Prostate gland (tissue), 2 donors: ENCODE measurements around the gene HSF2BP. TPM values are rescaled to one million over a fixed set of nuclear protein-coding genes. Genes with fewer than 3 reads are reported as not detected.

ENCODE experiments used
- DNase-seq: peaks from one replicate; pipeline ENCODE4 v3.0.0-alpha.2; 2019; ENCODE audit warnings: low spot score
- H3K27ac ChIP-seq, 2 donors: fragments of 200-600 bp; sonication (generic); 2 replicates each; pipeline ENCODE4 v1.5.1; 2017 to 2019
- H3K27me3 ChIP-seq: fragments of 200-600 bp; sonication (generic); replicated peaks from 2 replicates; pipeline ENCODE4 v1.5.1; 2019; ENCODE audit not compliant: insufficient read depth
- H3K36me3 ChIP-seq, 2 donors: fragments of 200-600 bp; sonication (generic); 1 replicate in 1 of 2; 2 replicates in 1 of 2; pipeline versions ENCODE4 v1.5.1 to v1.8.1; 2017 to 2019
- H3K4me1 ChIP-seq: fragments of 200-600 bp; sonication (generic); replicated peaks from 2 replicates; pipeline ENCODE4 v1.5.1; 2019
- H3K4me3 ChIP-seq, 2 donors: fragments of 200-600 bp; sonication (generic); 2 replicates each; pipeline ENCODE4 v1.5.1; 2017 to 2019
- H3K9me3 ChIP-seq: fragments of 200-600 bp; sonication (generic); 2 replicates; pipeline ENCODE4 v1.5.1; 2017
- POLR2A ChIP-seq: fragments of 450-650 bp; IDR thresholded peaks from one replicate; pipeline ENCODE4 v1.6.1; 2016; ENCODE audit warnings: antibody characterized with exemption, mild to moderate bottlenecking
- POLR2AphosphoS5 ChIP-seq: sonication (generic); formaldehyde crosslinking; IDR thresholded peaks from one replicate; pipeline ENCODE4 v1.6.1; 2017; ENCODE audit warnings: antibody characterized with exemption
- WGBS: methylation state at CpG from one replicate; pipeline ENCODE4 v1.1.5; 2018; 5-methylcytosine and 5-hydroxymethylcytosine counted together
- intact Hi-C: fragments of 100-400 bp; cut with DNase I; formaldehyde crosslinking; loops from one replicate; pipeline ENCODE4 v1.14.2; 2022
- total RNA-seq, 2 donors: library from RNA; depleted of rRNA; stranded (reverse); fragments of >200 nt; gene quantifications; one replicate each; pipeline ENCODE4 v1.1.0, GENCODE V29; 2016
- TF ChIP-seq, protein P1 (sequence below), 4 experiments: fragments of 200-600 bp in 2 of 4; fragments of 450-650 bp in 2 of 4; sonication (generic) in 2 of 4; IDR thresholded peaks; 1 replicate in 3 of 4; 2 replicates in 1 of 4; pipeline ENCODE4 v1.5.1; 2016 to 2019; ENCODE audit warnings: antibody characterized with exemption in 4 of 4, mild to moderate bottlenecking in 2 of 4, moderate library complexity in 2 of 4

The HSF2BP gene
- total RNA-seq, 2 donors from 2014 or later = 3.2 to 7.0 TPM

DNA sequence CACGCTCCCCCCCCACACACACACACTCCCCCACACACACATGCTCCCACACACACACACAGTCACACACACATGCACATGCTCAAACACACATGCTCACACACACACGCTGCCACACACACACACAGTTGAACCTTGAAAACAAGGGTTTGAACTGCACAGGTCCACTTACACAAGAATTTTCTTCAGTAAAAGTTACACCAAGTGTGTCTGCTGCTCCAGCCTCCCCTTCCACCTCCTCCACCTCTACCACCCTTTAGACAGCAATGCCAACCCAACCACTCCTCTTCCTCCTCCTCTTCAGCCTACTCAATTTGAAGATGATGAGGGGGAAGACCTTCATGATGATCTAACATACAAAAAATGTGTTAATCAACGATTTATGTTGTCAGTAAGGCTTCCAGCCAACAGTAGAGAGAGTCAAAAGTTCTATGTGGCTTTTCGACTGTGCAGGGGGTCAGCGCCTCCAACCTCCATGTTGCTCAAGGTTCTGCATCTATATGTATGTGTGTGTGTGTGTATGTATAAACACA is 26.8 kb downstream of the HSF2BP start:
- Histone ChIP-seq H3K27ac (no peak overlapping the region), H3K36me3 (no peaks in the 10 kb centered on the region), H3K9me3 (no peaks in the 10 kb centered on the region), H3K27me3 (no peaks in the 10 kb centered on the region), H3K4me1 (no peaks in the 10 kb centered on the region), H3K4me3 (no peak overlapping the region)
- TF ChIP-seq POLR2A (no peak), POLR2AphosphoS5 (no peak)
- TF ChIP-seq, protein P1, sequence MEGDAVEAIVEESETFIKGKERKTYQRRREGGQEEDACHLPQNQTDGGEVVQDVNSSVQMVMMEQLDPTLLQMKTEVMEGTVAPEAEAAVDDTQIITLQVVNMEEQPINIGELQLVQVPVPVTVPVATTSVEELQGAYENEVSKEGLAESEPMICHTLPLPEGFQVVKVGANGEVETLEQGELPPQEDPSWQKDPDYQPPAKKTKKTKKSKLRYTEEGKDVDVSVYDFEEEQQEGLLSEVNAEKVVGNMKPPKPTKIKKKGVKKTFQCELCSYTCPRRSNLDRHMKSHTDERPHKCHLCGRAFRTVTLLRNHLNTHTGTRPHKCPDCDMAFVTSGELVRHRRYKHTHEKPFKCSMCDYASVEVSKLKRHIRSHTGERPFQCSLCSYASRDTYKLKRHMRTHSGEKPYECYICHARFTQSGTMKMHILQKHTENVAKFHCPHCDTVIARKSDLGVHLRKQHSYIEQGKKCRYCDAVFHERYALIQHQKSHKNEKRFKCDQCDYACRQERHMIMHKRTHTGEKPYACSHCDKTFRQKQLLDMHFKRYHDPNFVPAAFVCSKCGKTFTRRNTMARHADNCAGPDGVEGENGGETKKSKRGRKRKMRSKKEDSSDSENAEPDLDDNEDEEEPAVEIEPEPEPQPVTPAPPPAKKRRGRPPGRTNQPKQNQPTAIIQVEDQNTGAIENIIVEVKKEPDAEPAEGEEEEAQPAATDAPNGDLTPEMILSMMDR (IDR thresholded peaks at IDR 0.05) = no peak
- intact Hi-C loops = no loop called here
- 78% methylated on average over 5 of the region's 5 CpGs for WGBS
- no peak for DNase-seq

DNA sequence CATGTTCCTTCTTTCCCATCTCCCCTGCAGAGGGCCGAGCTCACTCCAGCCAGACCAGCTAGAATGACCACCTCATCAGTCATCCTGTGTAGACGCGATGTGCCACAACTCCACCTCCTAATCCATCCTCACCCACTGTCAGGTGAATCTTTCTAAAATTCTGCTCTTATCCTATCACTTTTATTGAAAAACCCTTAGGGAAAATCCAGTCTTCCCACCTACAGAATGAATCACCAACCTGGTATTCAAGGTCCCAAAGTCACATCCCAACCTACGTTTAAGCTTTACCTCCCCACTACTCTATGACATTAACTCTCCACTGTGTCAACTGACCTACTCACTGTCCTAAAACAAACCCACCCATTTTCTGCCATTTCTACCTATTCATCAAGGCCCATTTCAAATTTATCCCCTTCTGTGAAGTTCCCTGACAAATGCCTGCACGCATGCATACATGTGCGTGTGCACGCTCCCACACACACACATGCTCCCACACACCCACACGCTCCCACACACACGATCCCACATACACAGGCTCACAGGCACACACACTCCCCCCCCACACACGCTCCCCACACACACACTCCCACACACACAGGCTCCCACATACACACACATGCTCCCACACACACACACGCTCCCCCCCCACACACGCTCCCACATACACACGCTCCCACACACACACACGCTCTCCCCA is 27.7 kb downstream of the HSF2BP start:
- H3K4me1 ChIP-seq = no peaks in the 10 kb centered on the region
- H3K36me3 ChIP-seq = no peaks in the 10 kb centered on the region
- DNase-seq = no peak
- intact Hi-C loops = no loop called here
- WGBS = 93% methylated on average over 14 of the region's 14 CpGs
- H3K27me3 ChIP-seq = no peaks in the 10 kb centered on the region
- no peak overlapping the region for H3K27ac ChIP-seq
- TF ChIP-seq POLR2AphosphoS5 (no peak), POLR2A (no peak)
- TF ChIP-seq, protein P1 (IDR thresholded peaks at IDR 0.05) = no peak
- no peak overlapping the region for H3K4me3 ChIP-seq
- H3K9me3 ChIP-seq = no peaks in the 10 kb centered on the region

DNA sequence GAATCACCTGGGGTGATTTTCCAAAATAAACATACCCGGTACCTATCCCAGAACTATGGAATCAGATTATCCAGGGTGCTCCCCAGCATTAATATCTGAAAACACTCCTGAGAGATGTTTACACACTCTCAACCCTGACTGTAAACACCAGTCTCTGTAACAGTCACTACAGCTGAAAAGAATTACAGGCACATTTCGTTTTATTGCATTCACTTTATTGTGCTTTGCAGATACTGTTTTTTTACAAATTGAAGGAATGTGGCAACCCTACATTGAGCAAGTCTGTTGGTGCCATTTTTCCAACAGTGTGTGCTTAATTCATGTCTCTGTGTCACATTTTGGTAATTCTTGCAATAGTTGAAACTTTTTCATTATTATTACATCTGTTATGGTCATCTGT is 31.8 kb downstream of the HSF2BP start:
- intact Hi-C loops = no loop called here
- Histone ChIP-seq H3K9me3 (no peaks in the 10 kb centered on the region), H3K4me1 (no peaks in the 10 kb centered on the region), H3K27me3 (no peaks in the 10 kb centered on the region), H3K27ac (no peak overlapping the region), H3K4me3 (no peak overlapping the region), H3K36me3 (no peaks in the 10 kb centered on the region)
- WGBS = 61% methylated on average over 2 of the region's 2 CpGs
- TF ChIP-seq POLR2A (no peak), POLR2AphosphoS5 (no peak)
- TF ChIP-seq, protein P1 (IDR thresholded peaks at IDR 0.05) = no peak
- no peak for DNase-seq

DNA sequence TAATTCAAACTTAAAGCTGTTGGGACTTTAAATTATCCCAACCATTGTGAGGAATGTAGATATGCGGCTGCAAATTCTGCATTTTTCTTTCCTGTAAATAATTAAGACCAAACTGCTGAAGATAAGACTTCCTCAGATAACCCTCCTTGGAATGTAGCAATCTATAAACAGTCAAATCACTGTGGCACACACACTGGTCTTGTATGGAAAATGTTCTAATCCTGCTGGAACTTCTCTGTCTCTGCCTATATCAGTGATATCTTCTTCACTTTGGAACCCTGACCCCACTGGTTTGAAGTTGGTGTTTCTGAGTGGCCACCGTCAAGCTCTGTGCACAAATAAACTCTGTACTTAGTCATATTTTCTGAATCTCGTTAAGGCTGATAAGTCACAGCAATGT is 32.9 kb downstream of the HSF2BP start:
- intact Hi-C loops = no loop called here
- no peak for DNase-seq
- Histone ChIP-seq H3K9me3 (no peaks in the 10 kb centered on the region), H3K36me3 (no peaks in the 10 kb centered on the region), H3K27ac (no peak overlapping the region), H3K4me1 (no peaks in the 10 kb centered on the region), H3K27me3 (no peaks in the 10 kb centered on the region), H3K4me3 (no peak overlapping the region)
- TF ChIP-seq, protein P1 (IDR thresholded peaks at IDR 0.05) = no peak
- no peak for TF ChIP-seq POLR2AphosphoS5
- TF ChIP-seq POLR2A = no peak
- WGBS = 79% methylated on average over 3 of the region's 3 CpGs

DNA sequence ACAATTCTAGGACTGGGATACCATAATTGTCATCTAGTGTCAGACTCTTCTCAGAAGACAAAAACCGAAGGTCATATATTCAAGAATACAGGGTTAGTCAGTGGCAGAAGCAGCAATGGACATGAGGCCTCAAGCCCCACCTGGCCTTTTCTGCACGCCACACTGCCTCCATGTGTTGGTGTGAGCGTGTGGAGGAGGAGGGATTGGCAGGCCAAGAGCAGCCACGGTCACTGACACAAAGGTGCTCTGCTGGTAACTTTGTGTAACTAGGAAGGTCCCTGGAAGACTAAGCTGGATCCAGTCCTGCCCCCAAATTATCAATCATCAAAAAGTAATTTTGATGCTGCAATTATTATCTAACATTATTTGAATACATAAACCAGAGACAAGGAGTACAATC is 34.9 kb downstream of the HSF2BP start:
- Histone ChIP-seq H3K4me1 (no peaks in the 10 kb centered on the region), H3K9me3 (no peaks in the 10 kb centered on the region), H3K4me3 (no peak overlapping the region), H3K27me3 (no peaks in the 10 kb centered on the region), H3K27ac (no peak overlapping the region), H3K36me3 (no peaks in the 10 kb centered on the region)
- WGBS = 89% methylated on average over 4 of the region's 4 CpGs
- no peak for DNase-seq
- intact Hi-C loops = no loop called here
- TF ChIP-seq, protein P1 (IDR thresholded peaks at IDR 0.05) = no peak
- TF ChIP-seq POLR2A = no peak
- TF ChIP-seq POLR2AphosphoS5 = no peak
